NCI-H1105 (cell line): ENCODE measurements around the gene RAB1B.
"Not testable (repeated sequence)": the region's sequence is repeated elsewhere in the genome, so short reads cannot be mapped to it uniquely, and the experiment has no call there.

Source experiments
- DNase-seq: peaks from one replicate; lab custom pipeline; 2025; lab: John Stamatoyannopoulos, UW

RAB1B gene

GRCh38 chr11:66267379-66268243 lies 828 bp upstream of the RAB1B start:
- peak; percentile 81 for DNase-seq

GRCh38 chr11:66268952-66269905 lies 790 bp downstream of the RAB1B start:
- DNase-seq: no peak

GRCh38 chr11:66271816-66272215 lies 3.4 kb downstream of the RAB1B start:
- no peak for DNase-seq

- DNase-seq: no peak
Observed at GRCh38 chr11:66272596-66272995, 4.2 kb downstream of the RAB1B start.

- DNase-seq: no peak
Observed at GRCh38 chr11:66274219-66274618, 5.8 kb downstream of the RAB1B start.

- no peak for DNase-seq
Observed at GRCh38 chr11:66275396-66275795, 7.0 kb downstream of the RAB1B start.

GRCh38 chr11:66275984-66276612 lies 7.7 kb downstream of the RAB1B start:
- DNase-seq: no peak

- not testable (repeated sequence) for DNase-seq
Observed at GRCh38 chr11:66276619-66277018, 8.2 kb downstream of the RAB1B start.

- not testable (repeated sequence) for DNase-seq
Observed at GRCh38 chr11:66277064-66277463, 8.6 kb downstream of the RAB1B start.

- DNase-seq: peak; percentile 28
Observed at GRCh38 chr11:66277471-66278362, 9.3 kb downstream of the RAB1B start, which contains the start of gene CNIH2. Gene CNIH2 (plus strand): TSS chr11:66278175. CDS start chr11:66278457, 282 bp downstream.

GRCh38 chr11:66278363-66279091 lies 10.1 kb downstream of the RAB1B start:
- no peak for DNase-seq

- DNase-seq: no peak
Observed at GRCh38 chr11:66279092-66279734, 10.8 kb downstream of the RAB1B start.

- DNase-seq: no peak
Observed at GRCh38 chr11:66280428-66280827, 12.0 kb downstream of the RAB1B start.

- no peak for DNase-seq
Observed at GRCh38 chr11:66281001-66281400, 12.6 kb downstream of the RAB1B start.

GRCh38 chr11:66281776-66282467 lies 13.5 kb downstream of the RAB1B start:
- no peak for DNase-seq

GRCh38 chr11:66282468-66283455 lies 14.3 kb downstream of the RAB1B start:
- peak; percentile 99 for DNase-seq

- no peak for DNase-seq
Observed at GRCh38 chr11:66283461-66284105, 15.1 kb downstream of the RAB1B start.
